ENCODE results near the gene PRKAG1. TPM values are rescaled to one million over a fixed set of nuclear protein-coding genes. Genes with fewer than 3 reads are reported as not detected.
A peak's percentile ranks its signal among the peaks of the same experiment; 100 is the strongest.

PRKAG1 gene
- polyA plus RNA-seq, 10 donors, result 51.8 to 65.6 (median 58.9) TPM

- no peak for DNase-seq
Measured at GRCh38 chr12:49014547-49014946, 4.0 kb downstream of the PRKAG1 start.

GRCh38 chr12:49013428-49013827 lies 5.1 kb downstream of the PRKAG1 start:
- DNase-seq, result no peak

- DNase-seq, result no peak
Measured at GRCh38 chr12:49012739-49013138, 5.8 kb downstream of the PRKAG1 start.

GRCh38 chr12:49010092-49010668 lies 8.4 kb downstream of the PRKAG1 start:
- no peak for DNase-seq

- no peak for DNase-seq
Measured at GRCh38 chr12:49008943-49009342, 9.6 kb downstream of the PRKAG1 start.

- no peak for DNase-seq
Measured at GRCh38 chr12:49000346-49000745, 18.2 kb downstream of the PRKAG1 start.

GRCh38 chr12:48999371-49000131 lies 19.0 kb downstream of the PRKAG1 start, which contains the start of gene DDN:
Gene DDN, minus strand, starts transcription at chr12:48999375. Its CDS starts 88 bp downstream, at chr12:48999287.
- peak in 2 of 3 donors; percentile 47 to 58 for DNase-seq

GRCh38 chr12:48998497-48999353 lies 19.9 kb downstream of the PRKAG1 start:
- DNase-seq, result peak in 1 of 3 donors; percentile 67

- DNase-seq, result peak in 1 of 3 donors; percentile 50
Measured at GRCh38 chr12:48997719-48998496, 20.7 kb downstream of the PRKAG1 start.

- DNase-seq, result peak; percentile 63 to 90 (median 79)
Measured at GRCh38 chr12:48996794-48997718, 21.5 kb downstream of the PRKAG1 start.

GRCh38 chr12:48995086-48995879 lies 23.3 kb downstream of the PRKAG1 start:
- peak; percentile 68 to 89 (median 84) for DNase-seq

- no peak for DNase-seq
Measured at GRCh38 chr12:48994224-48995085, 24.1 kb downstream of the PRKAG1 start.

- DNase-seq, result no peak
Measured at GRCh38 chr12:48993787-48994186, 24.8 kb downstream of the PRKAG1 start.

GRCh38 chr12:48991247-48992050 lies 27.1 kb downstream of the PRKAG1 start:
- no peak for DNase-seq

GRCh38 chr12:48990552-48990951 lies 28.0 kb downstream of the PRKAG1 start:
- no peak for DNase-seq

- DNase-seq, result peak in 1 of 3 donors; percentile 59
Measured at GRCh38 chr12:48988030-48988649, 30.4 kb downstream of the PRKAG1 start.

- no peak for DNase-seq
Measured at GRCh38 chr12:48986720-48987291, 31.8 kb downstream of the PRKAG1 start.
